Common myeloid progenitor, CD34-positive (primary cell): Measurements from ENCODE around the gene ELOVL6.
A peak's percentile ranks its signal among the peaks of the same experiment; 100 is the strongest.
"Not testable (repeated sequence)": the region's sequence is repeated elsewhere in the genome, so short reads cannot be mapped to it uniquely, and the experiment has no call there.

Experiments used
- CTCF ChIA-PET: fragments of 350-600 bp; sonication (Branson Sonifier 250); formaldehyde crosslinking; loops from one replicate; lab custom pipeline; 2021; ENCODE audit warnings: antibody characterized with exemption; lab: Charles Lee
- POLR2A ChIA-PET: fragments of 350-600 bp; sonication (Branson Sonifier 250); formaldehyde crosslinking; loops from one replicate; lab custom pipeline; 2021; ENCODE audit warnings: antibody characterized with exemption; lab: Charles Lee
- DNase-seq, 3 donors: peaks; one replicate each; pipeline versions ENCODE4 v3.0.0 to v3.0.0-alpha.2; 2013
- H3K27ac ChIP-seq, 2 experiments: 1 replicate in 1 of 2; 2 replicates in 1 of 2; pipeline ENCODE4 v1.7.0; 2013; ENCODE audit warnings: inconsistent platforms in 2 of 2, low read length in 2 of 2, mild to moderate bottlenecking in 2 of 2, low read depth in 1 of 2, moderate library complexity in 1 of 2; ENCODE audit not compliant: severe bottlenecking in 2 of 2, insufficient read depth in 1 of 2, poor library complexity in 1 of 2
- H3K27me3 ChIP-seq, 5 experiments: replicated peaks in 2 of 5; 1 replicate in 3 of 5; 2 replicates in 2 of 5; pipeline versions ENCODE4 v1.6.1 to v1.7.0; 2013; ENCODE audit warnings: low read length in 4 of 5, mild to moderate bottlenecking in 2 of 5, moderate library complexity in 2 of 5, inconsistent platforms in 1 of 5; ENCODE audit not compliant: insufficient read depth in 5 of 5, control insufficient read depth in 4 of 5
- H3K36me3 ChIP-seq, 4 experiments: 1 replicate in 2 of 4; 2 replicates in 2 of 4; pipeline versions ENCODE4 v1.6.1 to v1.7.0; 2013; ENCODE audit warnings: low read length in 3 of 4, control low read depth in 1 of 4, mild to moderate bottlenecking in 1 of 4; ENCODE audit not compliant: control insufficient read depth in 4 of 4, insufficient read depth in 4 of 4
- H3K4me1 ChIP-seq, 4 experiments: 1 replicate in 3 of 4; 2 replicates in 1 of 4; pipeline versions ENCODE4 v1.6.1 to v1.7.1; 2013; ENCODE audit warnings: low read length in 3 of 4, mild to moderate bottlenecking in 3 of 4, control low read depth in 1 of 4, inconsistent platforms in 1 of 4, moderate library complexity in 1 of 4; ENCODE audit not compliant: control insufficient read depth in 4 of 4, insufficient read depth in 4 of 4; ENCODE audit errors: control extremely low read depth in 1 of 4
- H3K4me3 ChIP-seq, 7 experiments: 1 replicate in 4 of 7; 2 replicates in 3 of 7; pipeline versions ENCODE4 v1.5.1 to v1.7.0; 2013; ENCODE audit warnings: mild to moderate bottlenecking in 7 of 7, low read length in 6 of 7, moderate library complexity in 6 of 7, inconsistent platforms in 2 of 7, low read depth in 2 of 7, control low read depth in 1 of 7; ENCODE audit not compliant: insufficient read depth in 4 of 7, control insufficient read depth in 1 of 7; ENCODE audit errors: extremely low read depth in 1 of 7
- H3K9me3 ChIP-seq, 5 experiments: 1 replicate in 4 of 5; 2 replicates in 1 of 5; pipeline versions ENCODE4 v1.6.1 to v1.7.1; 2013; ENCODE audit warnings: low read length in 4 of 5, mild to moderate bottlenecking in 2 of 5, inconsistent platforms in 1 of 5, low read depth in 1 of 5, moderate library complexity in 1 of 5; ENCODE audit not compliant: control insufficient read depth in 4 of 5, insufficient read depth in 2 of 5; ENCODE audit errors: control extremely low read depth in 1 of 5
- WGBS: methylation state at CpG from one replicate; pipeline ENCODE4 v1.1.5; 2013; ENCODE audit not compliant: insufficient coverage; 5-methylcytosine and 5-hydroxymethylcytosine counted together

ELOVL6 gene

DNA sequence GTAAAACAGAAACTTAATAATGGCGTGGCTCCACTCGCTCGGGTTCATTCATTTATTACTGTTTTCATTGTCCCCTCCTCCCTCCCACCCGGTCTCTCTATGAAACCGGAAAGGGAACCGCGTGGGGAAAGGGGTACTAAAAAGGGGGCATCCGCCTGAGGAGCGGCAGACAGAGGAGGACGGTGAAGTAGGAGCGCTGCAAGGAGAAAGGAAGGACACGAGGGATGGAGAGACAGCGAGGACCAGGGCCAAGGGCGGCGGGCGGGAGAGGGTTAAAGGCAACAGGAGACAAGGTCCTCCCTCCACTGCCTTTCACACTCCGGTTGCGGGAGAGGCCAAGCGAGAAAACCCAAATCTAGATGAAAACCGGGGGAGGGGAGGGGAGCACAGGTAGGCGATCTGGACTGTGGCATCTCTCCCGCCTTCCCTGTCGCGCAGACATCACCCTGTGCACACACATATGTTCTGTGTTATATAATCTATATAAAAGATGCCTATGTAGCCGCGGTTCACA, 829 bp downstream of the ELOVL6 start:
- H3K27me3 ChIP-seq: no peaks in the 10 kb centered on the region
- no peaks in the 10 kb centered on the region for H3K9me3 ChIP-seq
- H3K27ac ChIP-seq: peak overlapping the region; percentile 77 to 89
- POLR2A ChIA-PET: interaction anchor here (0.6 kb wide), 1 partner anchor 70 kb away, joined by 3 read pairs; no protein-coding TSS in a partner anchor
- H3K36me3 ChIP-seq: no peaks in the 10 kb centered on the region
- DNase-seq: peak; percentile 50 to 72 (median 69)
- 0% methylated on average over 11 of the region's 26 CpGs for WGBS
- CTCF ChIA-PET: interaction anchor here (1.1 to 1.9 kb wide), 5 partner anchors 10 to 147 kb away, joined by 3 to 6 read pairs (median 4); no protein-coding TSS in a partner anchor
- peaks cover 9 to 51% (median 24%) of the 10 kb centered on the region in 4 experiments for H3K4me1 ChIP-seq
- peak overlapping the region; percentile 80 to 97 (median 88) for H3K4me3 ChIP-seq

DNA sequence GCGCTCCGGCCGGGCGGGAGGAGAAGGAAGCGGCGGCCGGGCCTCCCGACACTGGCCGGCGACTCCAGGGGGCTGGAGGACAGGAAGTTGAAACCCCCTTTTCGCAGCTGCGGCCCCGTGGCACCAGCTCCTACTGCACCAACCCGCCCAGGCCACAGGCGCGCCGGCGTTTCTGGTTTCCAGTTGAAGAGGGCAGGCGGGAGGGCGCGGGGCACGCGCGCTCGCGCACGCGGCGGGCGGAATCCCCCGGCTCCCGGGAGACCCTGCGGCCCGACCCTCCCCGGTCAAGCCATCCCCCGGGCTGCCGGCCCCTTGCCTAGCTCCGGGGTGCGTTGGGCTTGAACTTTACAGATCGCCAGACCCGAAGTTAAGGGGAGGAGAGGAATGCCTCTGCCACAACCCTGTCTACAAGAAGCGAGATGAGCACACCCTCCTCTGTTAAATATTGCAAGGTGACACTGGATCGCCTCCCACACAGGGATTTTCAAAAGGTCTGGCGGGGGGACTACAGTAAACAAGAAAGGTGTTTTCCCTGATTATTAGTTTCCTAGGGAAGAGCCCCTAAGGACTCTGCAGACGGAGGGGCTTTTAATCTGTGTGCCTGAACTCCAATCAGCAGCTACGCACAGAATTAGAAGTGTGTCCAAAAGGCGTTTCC, 1.4 kb downstream of the ELOVL6 start:
- Histone ChIP-seq H3K36me3 (no peaks in the 10 kb centered on the region), H3K9me3 (no peaks in the 10 kb centered on the region), H3K27ac (peak overlapping the region; percentile 77 to 89), H3K4me3 (peak overlapping the region; percentile 80 to 97 (median 88)), H3K4me1 (peaks cover 9 to 52% (median 24%) of the 10 kb centered on the region in 4 experiments), H3K27me3 (no peaks in the 10 kb centered on the region)
- ChIA-PET POLR2A (no interaction called here), CTCF (interaction anchor here (0.7 to 1.9 kb wide), 6 partner anchors 9 to 321 kb away, joined by 3 to 6 read pairs (median 3); no protein-coding TSS in a partner anchor)
- peak; percentile 44 to 84 (median 77) for DNase-seq
- under 1% methylated on average over 31 of the region's 47 CpGs for WGBS

DNA sequence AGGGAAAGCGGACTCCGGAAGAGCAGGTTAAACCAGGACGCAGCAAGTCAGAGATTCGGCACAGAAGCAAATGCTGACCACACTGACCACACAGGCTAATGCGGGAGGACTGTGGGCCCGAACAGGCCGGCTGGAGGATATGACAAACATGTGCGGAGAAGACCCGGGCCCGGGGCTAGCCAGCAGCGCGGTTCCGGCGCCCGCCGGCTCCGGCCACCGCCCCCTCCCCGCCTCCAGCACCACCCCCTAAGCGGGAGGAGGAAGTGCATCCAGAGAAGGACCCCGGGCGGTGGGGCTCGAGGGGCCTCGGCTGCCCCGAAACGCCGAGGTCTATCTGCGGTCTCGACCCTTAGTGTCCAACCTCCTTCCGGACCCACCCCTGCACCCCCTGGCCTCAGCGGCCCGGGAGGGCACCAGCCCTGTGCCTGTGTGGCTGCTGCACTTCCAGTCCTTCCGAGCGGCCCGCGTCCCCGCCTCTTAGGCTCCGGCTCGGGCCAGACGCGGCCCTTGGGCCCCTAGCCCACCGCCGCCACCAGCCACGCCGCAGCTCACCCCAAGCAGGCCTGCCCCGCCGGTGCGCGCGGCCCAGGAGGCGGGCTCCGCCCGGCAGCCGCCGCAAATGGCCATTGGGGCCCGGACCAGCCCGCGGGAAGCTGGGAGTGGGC, 2.1 kb downstream of the ELOVL6 start:
- peak overlapping the region; percentile 77 to 89 for H3K27ac ChIP-seq
- WGBS: 0% methylated on average over 39 of the region's 58 CpGs
- ChIA-PET POLR2A (no interaction called here), CTCF (interaction anchor here (0.7 to 1.5 kb wide), 4 partner anchors 8 to 322 kb away, joined by 3 to 4 read pairs (median 3); no protein-coding TSS in a partner anchor)
- DNase-seq: peak; percentile 22 to 68 (median 50)
- no peaks in the 10 kb centered on the region for H3K27me3 ChIP-seq
- peaks cover 9 to 52% (median 24%) of the 10 kb centered on the region in 4 experiments for H3K4me1 ChIP-seq
- peak overlapping the region; percentile 80 to 97 (median 88) for H3K4me3 ChIP-seq
- no peaks in the 10 kb centered on the region for H3K36me3 ChIP-seq
- no peaks in the 10 kb centered on the region for H3K9me3 ChIP-seq

DNA sequence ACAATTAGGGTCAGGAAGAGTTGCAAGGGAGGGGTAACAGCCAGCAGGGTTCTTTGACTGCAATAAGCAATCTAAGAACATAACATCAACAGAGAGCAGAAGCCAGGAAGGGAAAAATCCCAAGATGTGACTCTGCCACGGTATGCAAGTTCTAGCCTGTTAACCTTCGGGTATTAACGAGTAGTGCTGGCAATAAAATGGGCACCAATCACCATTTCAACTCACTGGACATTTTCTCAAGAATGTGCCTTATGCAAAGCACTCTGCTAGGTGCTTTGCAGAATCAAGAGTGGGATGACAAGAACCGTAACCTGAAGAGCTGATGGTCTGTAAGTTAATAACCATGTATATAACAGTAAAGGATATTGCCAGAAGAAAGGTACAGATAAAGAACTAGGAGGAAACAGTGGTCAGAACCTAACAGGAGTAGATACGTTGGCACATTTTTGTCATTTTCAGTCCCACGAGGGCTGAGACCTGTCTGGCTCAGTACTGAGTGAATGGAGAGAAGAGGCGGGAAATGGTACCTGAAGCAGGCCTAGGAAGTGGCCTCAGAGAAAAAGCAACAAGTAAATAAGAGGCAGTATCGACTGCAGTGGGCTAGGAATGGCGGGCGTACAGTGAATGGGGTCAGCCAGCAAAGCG, 2.7 kb downstream of the ELOVL6 start:
- Histone ChIP-seq H3K4me3 (peak overlapping the region; percentile 80 to 97 (median 88)), H3K36me3 (peaks cover 0 to 1% (median 0%) of the 10 kb centered on the region in 4 experiments), H3K9me3 (no peaks in the 10 kb centered on the region), H3K27ac (peak overlapping the region; percentile 77 to 89), H3K4me1 (peaks cover 9 to 52% (median 24%) of the 10 kb centered on the region in 4 experiments), H3K27me3 (no peaks in the 10 kb centered on the region)
- CTCF ChIA-PET: interaction anchor here (1.2 to 1.7 kb wide), 3 partner anchors 10 to 34 kb away, joined by 3 to 5 read pairs (median 4); no protein-coding TSS in a partner anchor
- DNase-seq: peak; percentile 17 to 67 (median 40)
- POLR2A ChIA-PET: no interaction called here
- 0% methylated on average over 7 of the region's 11 CpGs for WGBS

DNA sequence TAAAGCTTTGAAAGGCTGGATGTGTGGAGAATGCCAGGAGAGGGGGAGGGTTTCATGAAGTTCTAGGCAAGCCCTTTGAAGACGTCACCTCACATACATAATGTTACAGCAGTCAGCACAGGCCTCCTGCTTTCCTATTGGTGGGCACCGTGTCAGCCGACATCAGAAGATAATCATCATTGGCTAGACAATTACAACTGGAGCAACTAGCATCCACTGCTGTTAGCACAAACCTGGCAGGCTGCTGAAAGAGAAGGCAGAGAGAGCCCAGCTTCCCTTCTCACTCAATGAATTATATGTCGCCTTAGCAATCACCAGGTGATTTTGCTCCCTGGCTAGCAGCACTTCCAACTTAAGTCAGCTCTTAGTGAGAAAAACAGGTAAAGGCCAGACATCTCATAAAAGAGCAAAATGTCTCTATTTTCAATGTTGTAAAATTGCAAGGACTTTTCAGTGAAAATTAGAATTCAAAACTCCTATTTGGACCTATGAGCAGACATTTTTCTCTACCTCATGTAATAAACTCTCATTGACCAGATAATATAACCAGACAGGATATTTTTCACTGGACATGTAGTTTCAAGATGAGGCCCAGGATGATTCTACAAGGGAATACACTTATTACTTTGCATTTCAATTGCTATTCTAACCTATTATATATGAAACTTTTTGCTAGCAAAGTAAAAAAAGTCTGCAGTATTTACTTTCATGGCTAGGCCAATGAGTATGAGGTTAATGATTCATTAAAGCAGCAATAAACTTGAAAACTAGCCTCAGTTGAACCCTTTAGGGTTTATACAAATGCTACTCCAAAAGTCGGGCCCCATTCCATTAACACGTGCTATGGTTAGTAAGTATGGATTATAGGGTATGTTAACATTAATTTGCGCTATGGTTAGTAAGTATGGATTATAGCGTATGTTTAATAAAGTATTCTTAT, 4.3 kb downstream of the ELOVL6 start:
- DNase-seq: peak; percentile 87 to 95 (median 94)
- H3K27ac ChIP-seq: peak overlapping the region; percentile 29 to 77
- ChIA-PET POLR2A (no interaction called here), CTCF (interaction anchor here (1.2 to 1.7 kb wide), 3 partner anchors 12 to 144 kb away, joined by 3 to 5 read pairs (median 3); no protein-coding TSS in a partner anchor)
- 38% methylated on average over 4 of the region's 8 CpGs for WGBS
- H3K36me3 ChIP-seq: peaks cover 0 to 2% (median 0%) of the 10 kb centered on the region in 4 experiments
- H3K4me1 ChIP-seq: peaks cover 5 to 47% (median 22%) of the 10 kb centered on the region in 4 experiments
- no peaks in the 10 kb centered on the region for H3K9me3 ChIP-seq
- no peaks in the 10 kb centered on the region for H3K27me3 ChIP-seq
- peak overlapping the region in 1 of 7 experiments; percentile 38 for H3K4me3 ChIP-seq

DNA sequence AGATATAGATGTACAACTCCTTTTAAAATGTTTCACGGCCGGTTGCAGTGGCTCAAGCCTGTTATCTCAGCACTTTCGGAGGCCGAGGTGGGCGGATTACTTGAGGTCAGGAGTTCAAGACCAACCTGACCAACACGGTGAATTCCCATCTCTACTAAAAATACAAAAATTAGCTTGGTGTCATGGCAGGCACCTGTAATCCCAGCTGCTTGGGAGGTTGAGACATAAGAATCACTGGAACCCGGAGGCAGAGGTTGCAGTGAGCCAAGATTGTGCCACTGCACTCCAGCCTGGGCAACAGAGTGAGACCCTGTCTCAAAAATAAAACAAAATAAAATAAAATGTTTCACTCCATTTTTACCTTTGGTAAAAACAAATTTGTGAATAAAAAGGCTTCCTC, 5.1 kb downstream of the ELOVL6 start:
- H3K27me3 ChIP-seq, H3K9me3 ChIP-seq, POLR2A ChIA-PET, DNase-seq, H3K36me3 ChIP-seq: not testable (repeated sequence)
- peak overlapping the region in 1 of 7 experiments; percentile 38 for H3K4me3 ChIP-seq
- CTCF ChIA-PET: interaction anchor here (1.2 kb wide), 1 partner anchor 143 kb away, joined by 3 read pairs; no protein-coding TSS in a partner anchor
- WGBS: 87% methylated on average over 7 of the region's 7 CpGs
- peaks cover 4 to 39% (median 20%) of the 10 kb centered on the region in 4 experiments for H3K4me1 ChIP-seq
- peak overlapping the region in 1 of 2 experiments; percentile 77 for H3K27ac ChIP-seq
